Measurements from ENCODE around the gene LENG1. TPM values are rescaled to one million over a fixed set of nuclear protein-coding genes. Genes with fewer than 3 reads are reported as not detected.

Gene LENG1
- total RNA-seq, 1 donor from 2014 or later: 2.7 TPM

GRCh38 chr19:54133957-54134590 lies 25.4 kb downstream of the LENG1 start:
- DNase-seq (ENCODE audit: low spot score in 2 of 2): no peak
- TF ChIP-seq CTCF (IDR thresholded peaks at IDR 0.05): no peak
- no peaks in the 10 kb centered on the region for H3K9me3 ChIP-seq
- intact Hi-C loops (cut with DNase I): no loop called here
- H3K4me1 ChIP-seq: peaks cover 0 to 10% of the 10 kb centered on the region in 2 donors
- no peak overlapping the region for H3K4me3 ChIP-seq
- H3K27ac ChIP-seq: no peak overlapping the region
- H3K27me3 ChIP-seq: no peaks in the 10 kb centered on the region
- H3K36me3 ChIP-seq: peaks cover 17 to 31% of the 10 kb centered on the region in 2 donors

GRCh38 chr19:54133312-54133956 lies 26.1 kb downstream of the LENG1 start:
- Histone ChIP-seq H3K4me1 (peaks cover 0 to 5% of the 10 kb centered on the region in 2 donors), H3K4me3 (no peak overlapping the region)

DNA sequence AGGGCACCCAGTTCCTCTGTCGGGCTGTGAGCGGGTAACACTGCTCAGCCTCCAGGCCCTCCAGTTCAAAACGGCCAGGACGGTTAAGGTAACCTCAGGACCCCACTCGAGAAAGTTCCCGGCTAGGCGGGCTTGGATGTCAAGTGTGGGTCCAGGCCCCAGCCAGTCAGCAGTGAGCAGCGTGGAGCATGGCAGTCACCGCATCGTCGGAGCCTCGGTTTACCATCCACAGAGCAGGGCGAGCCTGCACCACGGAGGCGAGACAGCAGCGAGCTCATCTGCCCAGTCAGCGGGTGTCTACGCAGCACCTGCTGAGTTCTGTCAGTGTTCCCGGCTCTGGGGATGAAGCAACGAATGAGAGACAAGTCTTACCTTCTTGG lies 29.9 kb downstream of the LENG1 start:
- TF ChIP-seq CTCF (IDR thresholded peaks at IDR 0.05): no peak
- intact Hi-C loops (cut with DNase I): no loop called here
- Histone ChIP-seq H3K27ac (no peak overlapping the region), H3K36me3 (peaks cover 54 to 76% of the 10 kb centered on the region in 2 donors), H3K27me3 (no peaks in the 10 kb centered on the region), H3K4me1 (no peaks in the 10 kb centered on the region), H3K9me3 (no peaks in the 10 kb centered on the region), H3K4me3 (no peak overlapping the region)
- no peak for DNase-seq (ENCODE audit: low spot score in 2 of 2)

More at GRCh38 chr19:54133312-54133956, 26.1 kb downstream of the LENG1 start:
- Histone ChIP-seq H3K27ac (no peak overlapping the region), H3K9me3 (no peaks in the 10 kb centered on the region), H3K36me3 (peaks cover 23 to 38% of the 10 kb centered on the region in 2 donors), H3K27me3 (no peaks in the 10 kb centered on the region)
- no peak for DNase-seq (ENCODE audit: low spot score in 2 of 2)
- TF ChIP-seq CTCF (IDR thresholded peaks at IDR 0.05): no peak
- intact Hi-C loops (cut with DNase I): no loop called here

DNA sequence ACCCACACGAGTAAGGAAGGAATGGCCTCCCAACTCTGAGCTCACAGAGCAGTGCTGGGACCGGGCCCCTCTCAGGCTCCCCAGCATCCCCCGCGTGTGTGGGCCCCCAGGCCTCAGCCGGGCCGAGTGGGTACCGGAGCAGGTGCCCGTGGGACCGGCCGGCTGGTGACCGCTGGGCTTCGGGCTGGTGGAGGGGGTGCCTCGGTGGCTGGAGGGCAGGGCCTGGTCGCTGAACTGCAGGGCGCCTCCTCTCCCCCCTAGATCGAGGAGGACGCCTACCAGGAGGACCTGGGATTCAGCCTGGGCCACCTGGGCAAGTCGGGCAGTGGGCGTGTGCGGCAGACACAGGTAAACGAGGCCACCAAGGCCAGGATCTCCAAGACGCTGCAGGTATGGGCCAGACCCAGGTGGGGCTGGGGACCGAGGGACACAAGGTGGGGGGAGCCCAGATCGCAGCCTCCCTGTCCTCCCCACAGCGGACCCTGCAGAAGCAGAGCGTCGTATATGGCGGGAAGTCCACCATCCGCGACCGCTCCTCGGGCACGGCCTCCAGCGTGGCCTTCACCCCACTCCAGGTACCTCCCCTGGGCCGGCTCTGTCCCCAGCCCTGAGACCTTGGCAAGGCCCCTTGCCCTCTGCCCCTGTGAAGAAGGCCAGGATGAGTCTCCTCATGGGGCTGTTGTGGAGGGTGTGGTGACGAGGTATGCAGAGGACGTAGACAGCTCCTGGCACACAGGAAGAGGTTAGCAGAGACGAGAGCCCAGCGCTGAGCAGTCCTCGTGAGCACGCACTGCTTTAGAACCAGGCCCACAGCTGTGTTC lies 30.5 kb downstream of the LENG1 start:
- Histone ChIP-seq H3K9me3 (no peaks in the 10 kb centered on the region), H3K27ac (no peak overlapping the region), H3K4me3 (no peak overlapping the region), H3K4me1 (no peaks in the 10 kb centered on the region), H3K36me3 (peaks cover 60 to 82% of the 10 kb centered on the region in 2 donors), H3K27me3 (no peaks in the 10 kb centered on the region)
- no peak for DNase-seq (ENCODE audit: low spot score in 2 of 2)
- intact Hi-C loops (cut with DNase I): no loop called here
- TF ChIP-seq CTCF (IDR thresholded peaks at IDR 0.05): no peak

GRCh38 chr19:54128441-54128725 lies 31.1 kb downstream of the LENG1 start:
- DNase-seq (ENCODE audit: low spot score in 2 of 2): no peak
- intact Hi-C loops (cut with DNase I): no loop called here
- no peak overlapping the region for H3K4me3 ChIP-seq
- no peaks in the 10 kb centered on the region for H3K27me3 ChIP-seq
- TF ChIP-seq CTCF (IDR thresholded peaks at IDR 0.05): no peak
- no peaks in the 10 kb centered on the region for H3K4me1 ChIP-seq
- H3K36me3 ChIP-seq: peaks cover 66 to 88% of the 10 kb centered on the region in 2 donors
- H3K27ac ChIP-seq: no peak overlapping the region
- H3K9me3 ChIP-seq: no peaks in the 10 kb centered on the region

All from ascending aorta (tissue), 2 donors.